IMR-90 (cell line): ENCODE measurements around the gene DPYD. TPM values are rescaled to one million over a fixed set of nuclear protein-coding genes. Genes with fewer than 3 reads are reported as not detected.
A peak's percentile ranks its signal among the peaks of the same experiment; 100 is the strongest.

ENCODE experiments used
- ATAC-seq: fragments of 200-7000 bp; cut with Tn5 transposase; 2 replicates; pipeline ENCODE4 v1.9.1; 2020; ENCODE audit warnings: low read depth, mild to moderate bottlenecking, moderate library complexity
- BruUV-seq: library from RNA; stranded (reverse); fragments of 400-500 nt; replicated peaks from 2 replicates; lab custom pipeline; 2021; lab: Mats Ljungman, UMichigan
- CTCF ChIA-PET: fragments of 300-600 bp; formaldehyde crosslinking; extraction: SDS; loops from one replicate; lab custom pipeline; 2021; ENCODE audit warnings: antibody characterized with exemption; lab: Yijun Ruan, JAX
- POLR2A ChIA-PET: fragments of 300-600 bp; sonication (Branson Sonifier 250); formaldehyde crosslinking; loops from one replicate; lab custom pipeline; 2022; ENCODE audit warnings: antibody characterized with exemption; ENCODE audit not compliant: unreplicated experiment; lab: Charles Lee
- DNase-seq: peaks from one replicate; pipeline ENCODE4 v3.0.0; 2013
- H2AFZ ChIP-seq: replicated peaks from 2 replicates; pipeline ENCODE3; 2013; ENCODE audit warnings: low read length, mild to moderate bottlenecking; ENCODE audit not compliant: poor library complexity
- H2AK5ac ChIP-seq: 2 replicates; pipeline ENCODE4 v1.6.1; 2013; ENCODE audit warnings: low read depth, low read length, inconsistent platforms
- H2AK9ac ChIP-seq: replicated peaks from 2 replicates; pipeline ENCODE3; 2013; ENCODE audit warnings: mild to moderate bottlenecking, low read depth, low read length, moderate library complexity; ENCODE audit not compliant: poor library complexity
- H2BK120ac ChIP-seq: 2 replicates; pipeline ENCODE4 v1.6.1; 2013; ENCODE audit warnings: low read depth, low read length, inconsistent platforms
- H2BK15ac ChIP-seq: 3 replicates; pipeline ENCODE4 v1.6.1; 2013; ENCODE audit warnings: low read depth, low read length, inconsistent platforms
- H2BK20ac ChIP-seq: 2 replicates; pipeline ENCODE4 v1.6.1; 2013; ENCODE audit warnings: low read depth, mild to moderate bottlenecking, inconsistent platforms, low read length, moderate library complexity
- H2BK5ac ChIP-seq: 2 replicates; pipeline ENCODE4 v1.6.1; 2013; ENCODE audit warnings: mild to moderate bottlenecking, low read depth, low read length, inconsistent platforms; ENCODE audit not compliant: poor library complexity, severe bottlenecking
- H3K14ac ChIP-seq: replicated peaks from 2 replicates; pipeline ENCODE4 v1.6.1; 2013; ENCODE audit warnings: low read depth, low read length, inconsistent platforms
- H3K18ac ChIP-seq: 2 replicates; pipeline ENCODE4 v1.6.1; 2013; ENCODE audit warnings: low read depth, low read length, control low read depth
- H3K23ac ChIP-seq: 2 replicates; pipeline ENCODE4 v1.6.1; 2013; ENCODE audit warnings: low read depth, low read length, inconsistent platforms
- H3K27ac ChIP-seq: 2 replicates; pipeline ENCODE4 v1.5.1; 2013; ENCODE audit warnings: mild to moderate bottlenecking, control low read depth, low read length; ENCODE audit not compliant: insufficient read depth
- H3K27me3 ChIP-seq: 2 replicates; pipeline ENCODE4 v1.6.1; 2013; ENCODE audit warnings: low read length; ENCODE audit not compliant: control insufficient read depth, insufficient read depth
- H3K36me3 ChIP-seq: 2 replicates; pipeline ENCODE4 v1.6.1; 2013; ENCODE audit warnings: low read length, mixed read lengths; ENCODE audit not compliant: control insufficient read depth, insufficient read depth
- H3K4ac ChIP-seq: 2 replicates; pipeline ENCODE4 v1.6.1; 2013; ENCODE audit warnings: low read depth, low read length, inconsistent platforms
- H3K4me1 ChIP-seq: 2 replicates; pipeline ENCODE4 v1.6.1; 2013; ENCODE audit warnings: low read length, mixed read lengths; ENCODE audit not compliant: control insufficient read depth, insufficient read depth
- H3K4me2 ChIP-seq: 2 replicates; pipeline ENCODE4 v1.6.1; 2013; ENCODE audit warnings: low read depth, mild to moderate bottlenecking, control low read depth, low read length, moderate library complexity
- H3K4me3 ChIP-seq: 2 replicates; pipeline ENCODE4 v1.5.1; 2013; ENCODE audit warnings: low read depth, mild to moderate bottlenecking, control low read depth, low read length, moderate library complexity; ENCODE audit not compliant: insufficient read depth
- H3K56ac ChIP-seq: 2 replicates; pipeline ENCODE4 v1.6.1; 2013; ENCODE audit warnings: low read length, inconsistent platforms; ENCODE audit not compliant: insufficient read depth; ENCODE audit errors: extremely low read depth
- H3K79me1 ChIP-seq, 2 experiments: 2 replicates each; pipeline ENCODE4 v1.6.1; 2013; ENCODE audit warnings: low read length in 2 of 2, inconsistent platforms in 1 of 2, low read depth in 1 of 2
- H3K9ac ChIP-seq: 2 replicates; pipeline ENCODE4 v1.6.1; 2013; ENCODE audit warnings: low read depth, low read length, control low read depth
- H3K9me1 ChIP-seq: 2 replicates; pipeline ENCODE4 v1.6.1; 2013; ENCODE audit warnings: low read length, inconsistent platforms; ENCODE audit not compliant: insufficient read depth
- H3K9me3 ChIP-seq: 2 replicates; pipeline ENCODE4 v1.6.1; 2013; ENCODE audit warnings: low read length; ENCODE audit not compliant: control insufficient read depth, insufficient read depth
- H4K20me1 ChIP-seq: 2 replicates; pipeline ENCODE4 v1.6.1; 2013; ENCODE audit warnings: low read length, inconsistent platforms; ENCODE audit not compliant: insufficient read depth
- H4K5ac ChIP-seq: 2 replicates; pipeline ENCODE4 v1.6.1; 2013; ENCODE audit warnings: mild to moderate bottlenecking, low read depth, low read length, control low read depth
- H4K8ac ChIP-seq, 2 experiments: 2 replicates each; pipeline ENCODE4 v1.6.1; 2013; ENCODE audit warnings: low read depth in 2 of 2, low read length in 2 of 2, control low read depth in 1 of 2, inconsistent platforms in 1 of 2
- H4K91ac ChIP-seq: 2 replicates; pipeline ENCODE4 v1.6.1; 2013; ENCODE audit warnings: low read depth, low read length, inconsistent platforms; ENCODE audit not compliant: insufficient read depth
- BHLHE40 ChIP-seq: fragments of 150-350 bp; IDR thresholded peaks from 2 replicates; pipeline ENCODE4 v1.6.1; 2016; ENCODE audit warnings: mild to moderate bottlenecking, low read depth, low read length
- FOS ChIP-seq: fragments of 150-350 bp; IDR thresholded peaks from 2 replicates; pipeline ENCODE4 v1.6.1; 2016; ENCODE audit warnings: low read depth, low read length
- MAFK ChIP-seq: IDR thresholded peaks from 2 replicates; pipeline ENCODE4 v1.6.1; 2012; ENCODE audit warnings: low read depth, low read length, improper control_type of control experiment
- MAZ ChIP-seq: IDR thresholded peaks from 2 replicates; pipeline ENCODE4 v1.6.1; 2012; ENCODE audit warnings: low read depth, mild to moderate bottlenecking, low read length, improper control_type of control experiment, moderate library complexity, borderline replicate concordance
- NFE2L2 ChIP-seq: fragments of 150-350 bp; IDR thresholded peaks from 2 replicates; pipeline ENCODE4 v1.6.1; 2016; ENCODE audit warnings: low read depth, mild to moderate bottlenecking, low read length
- RAD21 ChIP-seq: IDR thresholded peaks from 2 replicates; pipeline ENCODE4 v1.6.1; 2012; ENCODE audit warnings: low read length, improper control_type of control experiment
- RFX5 ChIP-seq: IDR thresholded peaks from 2 replicates; pipeline ENCODE4 v1.8.0; 2012; ENCODE audit warnings: low read depth, mild to moderate bottlenecking, low read length, moderate library complexity
- dilution Hi-C: fragments of 300-500 bp; cut with HindIII; formaldehyde crosslinking; loops from one replicate; pipeline ENCODE4 v1.14.3; 2018; ENCODE audit warnings: low sequenced_read_pairs; ENCODE audit not compliant: unreplicated experiment
- in situ Hi-C: fragments of 300-500 bp; cut with MboI; formaldehyde crosslinking; loops from 3 replicates; pipeline ENCODE4 v1.14.3; 2019; ENCODE audit warnings: low sequenced_read_pairs, inconsistent platforms, mixed read lengths
- intact Hi-C: fragments of 100-400 bp; cut with micrococcal nuclease; formaldehyde crosslinking; loops from 2 replicates; pipeline ENCODE4 v1.10.0; 2022
- polyA plus RNA-seq, 3 experiments: library from polyadenylated mRNA; depleted of rRNA; stranded (reverse); fragments of >200 nt; gene quantifications; 2 replicates each; pipeline ENCODE4 v1.2.3, GENCODE V29; 2012; ENCODE audit warnings: low replicate concordance in 1 of 3
- total RNA-seq: library from RNA; depleted of rRNA; stranded (reverse); fragments of >200 nt; gene quantifications from 2 replicates; pipeline ENCODE4 v1.2.3, GENCODE V29; 2012
- TF ChIP-seq, protein P1 (sequence below): fragments of 150-350 bp; IDR thresholded peaks from 2 replicates; pipeline ENCODE4 v1.6.1; 2016; ENCODE audit warnings: low read depth, mild to moderate bottlenecking, low read length, moderate library complexity, borderline replicate concordance

The DPYD gene
- total and polyA plus RNA-seq, 2 of the 4 experiments (the other 2 are of a cell fraction): 9.3 to 47.3 TPM

DNA sequence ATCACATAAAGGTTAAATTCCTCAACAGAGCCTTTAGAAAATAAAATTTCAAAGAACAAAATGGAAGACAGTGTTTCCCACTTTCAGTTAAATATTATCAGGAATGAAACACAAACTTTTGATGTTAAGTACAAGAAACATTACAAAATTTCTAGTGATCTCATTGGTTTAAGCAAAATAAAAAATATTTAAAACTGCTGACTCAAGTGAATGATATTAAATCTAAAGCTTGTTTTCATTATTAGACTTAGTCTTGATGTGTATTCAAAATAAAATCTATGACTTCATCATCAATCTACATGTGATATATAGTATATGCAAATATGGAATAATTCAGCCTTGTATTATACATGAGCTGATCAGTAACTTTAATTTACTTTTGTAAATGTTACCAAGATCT, 614.3 kb downstream of the DPYD start:
- in situ Hi-C loops: no loop called here
- BruUV-seq: no TSS peak

More for the DNA sequence above, 614.3 kb downstream of the DPYD start:
- Histone ChIP-seq H3K36me3 (no peaks in the 10 kb centered on the region), H3K56ac (no peak overlapping the region), H3K4ac (no peak overlapping the region), H3K79me1 (no peaks in the 10 kb centered on the region), H3K23ac (no peak overlapping the region), H2AK9ac (no peak overlapping the region), H3K27me3 (no peaks in the 10 kb centered on the region), H3K4me3 (no peak overlapping the region), H3K9ac (no peak overlapping the region), H3K18ac (no peak overlapping the region), H3K9me3 (no peaks in the 10 kb centered on the region), H3K27ac (no peak overlapping the region), H3K9me1 (no peaks in the 10 kb centered on the region), H2AK5ac (no peak overlapping the region), H4K8ac (no peak overlapping the region), H2AFZ (no peak overlapping the region), H2BK120ac (no peak overlapping the region), H4K5ac (no peak overlapping the region), H3K14ac (no peak overlapping the region), H3K4me2 (no peak overlapping the region), H2BK15ac (no peak overlapping the region), H3K4me1 (no peaks in the 10 kb centered on the region; the same call in 1 of the 2 replicates), H2BK5ac (no peak overlapping the region), H4K91ac (no peak overlapping the region), H2BK20ac (no peak overlapping the region), H4K20me1 (no peaks in the 10 kb centered on the region)
- TF ChIP-seq RFX5 (no peak), MAFK (peak; percentile 86), FOS (no peak), MAZ (no peak), BHLHE40 (no peak), RAD21 (no peak), NFE2L2 (no peak)
- TF ChIP-seq, protein P1, sequence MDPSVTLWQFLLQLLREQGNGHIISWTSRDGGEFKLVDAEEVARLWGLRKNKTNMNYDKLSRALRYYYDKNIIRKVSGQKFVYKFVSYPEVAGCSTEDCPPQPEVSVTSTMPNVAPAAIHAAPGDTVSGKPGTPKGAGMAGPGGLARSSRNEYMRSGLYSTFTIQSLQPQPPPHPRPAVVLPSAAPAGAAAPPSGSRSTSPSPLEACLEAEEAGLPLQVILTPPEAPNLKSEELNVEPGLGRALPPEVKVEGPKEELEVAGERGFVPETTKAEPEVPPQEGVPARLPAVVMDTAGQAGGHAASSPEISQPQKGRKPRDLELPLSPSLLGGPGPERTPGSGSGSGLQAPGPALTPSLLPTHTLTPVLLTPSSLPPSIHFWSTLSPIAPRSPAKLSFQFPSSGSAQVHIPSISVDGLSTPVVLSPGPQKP: no peak
- POLR2A ChIA-PET: no interaction called here
- DNase-seq: no peak
- ATAC-seq: no peak
- intact Hi-C loops (loop anchor here (10.0 kb wide), 1 partner anchor 358 kb away; no protein-coding TSS in a partner anchor), dilution Hi-C loops (no loop called here)
- CTCF ChIA-PET: no interaction called here
